HCT116 (cell line): ENCODE results near the gene NFIX. TPM values are rescaled to one million over a fixed set of nuclear protein-coding genes. Genes with fewer than 3 reads are reported as not detected.

Experiments
- CEBPB ChIP-seq: IDR thresholded peaks from 2 replicates; pipeline ENCODE4 v1.6.1; 2012; ENCODE audit warnings: low read depth
- CTCF ChIP-seq, 3 experiments: fragments of 200-600 bp in 1 of 3; sonication (generic) in 1 of 3; IDR thresholded peaks in 2 of 3; conservative IDR thresholded peaks in 1 of 3; 2 replicates each; pipeline ENCODE4 v1.5.1; 2012 to 2017; ENCODE audit warnings: low read depth in 2 of 3, low read length in 2 of 3, antibody characterized with exemption in 1 of 3, borderline replicate concordance in 1 of 3, control low read depth in 1 of 3, mild to moderate bottlenecking in 1 of 3, mixed read lengths in 1 of 3, mixed run types in 1 of 3, moderate library complexity in 1 of 3; ENCODE audit not compliant: insufficient read depth in 1 of 3
- ELF1 ChIP-seq: IDR thresholded peaks from 2 replicates; pipeline ENCODE4 v1.6.1; 2012; ENCODE audit warnings: low read depth, borderline replicate concordance
- EZH2phosphoT487 ChIP-seq: fragments of 200-600 bp; IDR thresholded peaks from 2 replicates; pipeline ENCODE4 v1.6.1; 2018; ENCODE audit warnings: antibody characterized with exemption, borderline replicate concordance
- FOSL1 ChIP-seq: IDR thresholded peaks from 2 replicates; pipeline ENCODE4 v1.6.1; 2012; ENCODE audit warnings: low read depth
- JUND ChIP-seq: IDR thresholded peaks from 2 replicates; pipeline ENCODE4 v1.6.1; 2012
- MAX ChIP-seq: IDR thresholded peaks from 2 replicates; pipeline ENCODE4 v1.6.1; 2012
- POLR2AphosphoS5 ChIP-seq: IDR thresholded peaks from 2 replicates; pipeline ENCODE4 v1.6.1; 2011; ENCODE audit warnings: mild to moderate bottlenecking, low read depth, low read length, moderate library complexity
- RAD21 ChIP-seq: IDR thresholded peaks from 2 replicates; pipeline ENCODE4 v1.6.1; 2012; ENCODE audit warnings: low read depth, mild to moderate bottlenecking
- REST ChIP-seq: IDR thresholded peaks from 2 replicates; pipeline ENCODE4 v1.6.1; 2012; ENCODE audit warnings: low read depth
- SP1 ChIP-seq: IDR thresholded peaks from 2 replicates; pipeline ENCODE4 v1.6.1; 2012; ENCODE audit warnings: low read depth
- TCF7L2 ChIP-seq: IDR thresholded peaks from 2 replicates; pipeline ENCODE4 v1.7.0; 2011; ENCODE audit warnings: borderline replicate concordance, inconsistent platforms; ENCODE audit not compliant: insufficient read depth, insufficient read length; ENCODE audit errors: extremely low read depth
- total RNA-seq: library from RNA; stranded (reverse); gene quantifications from one replicate; pipeline ENCODE4 v1.2.1, GENCODE V29; 2021; ENCODE audit not compliant: unreplicated experiment

The NFIX gene
- total RNA-seq, 1 experiment from 2014 or later = 34.8 TPM

GRCh38 chr19:13031917-13032623, 36.8 kb downstream of the NFIX start (continued):
- TF ChIP-seq REST = no peak
- TF ChIP-seq CEBPB = no peak
- TF ChIP-seq POLR2AphosphoS5 = no peak
- no peak for TF ChIP-seq RAD21
- no peak for TF ChIP-seq FOSL1
- TF ChIP-seq JUND = no peak
- TF ChIP-seq TCF7L2 = no peak
- TF ChIP-seq SP1 = peak; percentile 31; the same call in 1 of the 2 replicates
- peak; percentile 82 for TF ChIP-seq MAX
- no peak for TF ChIP-seq ELF1
- TF ChIP-seq EZH2phosphoT487 = no peak
- no peak for TF ChIP-seq CTCF (IDR thresholded peaks at IDR 0.05 in 2 of 3, conservative IDR thresholded peaks at IDR 0.05 in 1 of 3; ENCODE audit: borderline replicate concordance in 1 of 3, insufficient read depth in 1 of 3, low read depth in 2 of 3, low read length in 2 of 3)
